ENCODE measurements around the gene OXGR1. TPM values are rescaled to one million over a fixed set of nuclear protein-coding genes. Genes with fewer than 3 reads are reported as not detected.

OXGR1 gene
- total and polyA plus RNA-seq, 2 donors (not counting 3 experiments of a cell fraction or from before 2014, with no cell fraction given): not detected

GRCh38 chr13:96967248-96967745, 27.0 kb downstream of the OXGR1 start:
- CTCF ChIA-PET: interaction anchor here (0.6 to 1.6 kb wide), 7 partner anchors 9 to 1776 kb away, joined by 3 to 7 read pairs (median 4); no protein-coding TSS in a partner anchor
- intact Hi-C loops (cut with micrococcal nuclease) (no loop called here), dilution Hi-C loops (cut with MboI; ENCODE audit: extremely low pct_ligation_motif_present, low sequenced_read_pairs) (no loop called here)
- no peak overlapping the region for H3K4me2 ChIP-seq (ENCODE audit: insufficient read depth, low read length)
- no peaks in the 10 kb centered on the region for H3K4me1 ChIP-seq (ENCODE audit: control insufficient read depth, extremely low read depth, insufficient read depth, low read length)
- H3K79me2 ChIP-seq (ENCODE audit: control insufficient read depth, insufficient read depth, low read length): no peaks in the 10 kb centered on the region
- no peaks in the 10 kb centered on the region for H3K9me1 ChIP-seq (replicated peaks; ENCODE audit: control insufficient read depth, extremely low read depth, insufficient read depth, low read length)
- H2AFZ ChIP-seq (ENCODE audit: low read depth, low read length): no peak overlapping the region
- TF ChIP-seq JUN (IDR thresholded peaks at IDR 0.05; ENCODE audit: borderline replicate concordance, insufficient read depth, insufficient read length, low read depth): no peak
- TF ChIP-seq POLR2A (IDR thresholded peaks at IDR 0.05; ENCODE audit: low read depth, low read length): no peak
- TF ChIP-seq CTCF (IDR thresholded peaks at IDR 0.05; ENCODE audit: extremely low read depth in 1 of 2, insufficient read depth in 1 of 2, low read depth in 1 of 2, low read length in 2 of 2): no peak
- no peak for TF ChIP-seq FOS (IDR thresholded peaks at IDR 0.05; ENCODE audit: borderline replicate concordance, insufficient read depth, low read length)
- TF ChIP-seq MAX (IDR thresholded peaks at IDR 0.05; ENCODE audit: insufficient read depth, insufficient read length): no peak
- TF ChIP-seq GATA2 (IDR thresholded peaks at IDR 0.05; ENCODE audit: insufficient read depth, insufficient read length, low read depth, low read length): no peak
- no peak for TF ChIP-seq EZH2 (IDR thresholded peaks at IDR 0.05; ENCODE audit: borderline replicate concordance, low read depth, low read length, severe bottlenecking)
- no peak for TF ChIP-seq POLR2AphosphoS5 (IDR thresholded peaks at IDR 0.05; ENCODE audit: insufficient read depth, low read depth, low read length)
- TF ChIP-seq MYC (IDR thresholded peaks at IDR 0.05; ENCODE audit: low read depth, low read length): no peak
- POLR2A ChIA-PET: no interaction called here
- no peak for FAIRE-seq
- H3K4me3 ChIP-seq (replicated peaks in 1 of 3; ENCODE audit: insufficient read depth in 1 of 3, low read depth in 1 of 3, low read length in 3 of 3): no peak overlapping the region
- no peak overlapping the region for H3K9ac ChIP-seq (replicated peaks; ENCODE audit: extremely low read depth, insufficient read depth, low read length)
- no TSS peak for BruUV-seq (replicated peaks)
- H3K27me3 ChIP-seq (ENCODE audit: control insufficient read depth in 2 of 2, insufficient read depth in 2 of 2, low read length in 2 of 2): peaks cover 3% of the 10 kb centered on the region in 2 experiments
- H4K20me1 ChIP-seq (replicated peaks; ENCODE audit: control insufficient read depth, extremely low read depth, insufficient read depth, low read length): no peaks in the 10 kb centered on the region
- no peak overlapping the region for H3K27ac ChIP-seq (ENCODE audit: insufficient read depth, low read depth, low read length)
- H3K36me3 ChIP-seq (ENCODE audit: control insufficient read depth in 2 of 2, extremely low read depth in 1 of 2, insufficient read depth in 2 of 2, low read length in 2 of 2): no peaks in the 10 kb centered on the region
- H3K9me3 ChIP-seq (replicated peaks; ENCODE audit: control insufficient read depth, insufficient read depth, low read length): peaks cover 2% of the 10 kb centered on the region
- no peak for DNase-seq (ENCODE audit: low read depth, low spot score)
